ENCODE data around the gene SLC35G6. TPM values are rescaled to one million over a fixed set of nuclear protein-coding genes. Genes with fewer than 3 reads are reported as not detected.
A peak's percentile ranks its signal among the peaks of the same experiment; 100 is the strongest.

Gene SLC35G6
- polyA plus RNA-seq, 1 donor (not counting 4 experiments of a cell fraction or from before 2014, with no cell fraction given) = not detected

DNA sequence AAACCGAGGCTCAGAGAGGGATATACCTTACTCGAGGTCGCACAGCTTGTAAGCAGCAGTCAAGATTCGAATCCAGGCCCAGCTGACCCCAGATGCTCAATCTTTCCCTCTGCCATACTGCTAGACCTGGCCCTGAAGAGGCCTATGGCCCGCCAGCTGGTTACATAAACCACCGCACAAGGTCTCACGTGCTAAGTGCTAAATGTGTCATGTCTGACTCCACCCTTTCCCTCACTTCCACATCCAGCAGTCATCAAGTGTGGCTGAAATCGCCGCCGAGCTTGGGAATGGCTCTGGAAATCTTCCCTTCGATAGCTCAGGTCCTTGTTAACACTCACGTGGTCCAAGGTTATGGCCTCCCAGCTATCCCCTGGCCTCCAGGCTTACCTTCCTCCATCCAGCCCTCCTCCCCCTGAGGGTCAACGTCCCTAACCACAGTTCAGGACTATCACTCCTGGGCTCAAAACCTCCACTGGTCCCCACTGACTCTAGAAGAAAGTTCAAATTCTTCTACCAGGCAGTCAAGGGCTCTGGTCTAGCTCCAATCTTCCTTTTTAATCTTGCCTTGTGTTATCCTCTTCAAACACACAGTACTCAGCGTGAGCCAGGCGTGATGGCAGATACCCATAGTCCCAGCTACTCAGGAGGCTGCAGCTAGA is 5.4 kb upstream of the SLC35G6 start:
- peaks cover 8% of the 10 kb centered on the region for H3K9me1 ChIP-seq (ENCODE audit: control insufficient read depth, extremely low read depth, insufficient read depth, low read length)
- TF ChIP-seq, protein P1, sequence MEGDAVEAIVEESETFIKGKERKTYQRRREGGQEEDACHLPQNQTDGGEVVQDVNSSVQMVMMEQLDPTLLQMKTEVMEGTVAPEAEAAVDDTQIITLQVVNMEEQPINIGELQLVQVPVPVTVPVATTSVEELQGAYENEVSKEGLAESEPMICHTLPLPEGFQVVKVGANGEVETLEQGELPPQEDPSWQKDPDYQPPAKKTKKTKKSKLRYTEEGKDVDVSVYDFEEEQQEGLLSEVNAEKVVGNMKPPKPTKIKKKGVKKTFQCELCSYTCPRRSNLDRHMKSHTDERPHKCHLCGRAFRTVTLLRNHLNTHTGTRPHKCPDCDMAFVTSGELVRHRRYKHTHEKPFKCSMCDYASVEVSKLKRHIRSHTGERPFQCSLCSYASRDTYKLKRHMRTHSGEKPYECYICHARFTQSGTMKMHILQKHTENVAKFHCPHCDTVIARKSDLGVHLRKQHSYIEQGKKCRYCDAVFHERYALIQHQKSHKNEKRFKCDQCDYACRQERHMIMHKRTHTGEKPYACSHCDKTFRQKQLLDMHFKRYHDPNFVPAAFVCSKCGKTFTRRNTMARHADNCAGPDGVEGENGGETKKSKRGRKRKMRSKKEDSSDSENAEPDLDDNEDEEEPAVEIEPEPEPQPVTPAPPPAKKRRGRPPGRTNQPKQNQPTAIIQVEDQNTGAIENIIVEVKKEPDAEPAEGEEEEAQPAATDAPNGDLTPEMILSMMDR (optimal IDR thresholded peaks at IDR 0.05 in 1 of 3, IDR thresholded peaks at IDR 0.05 in 1 of 3, conservative IDR thresholded peaks at IDR 0.05 in 1 of 3; ENCODE audit: extremely low read depth in 1 of 3, insufficient read depth in 2 of 3, low read length in 3 of 3) = no peak
- TF ChIP-seq EZH2 (IDR thresholded peaks at IDR 0.05; ENCODE audit: low read length) = no peak
- peak overlapping the region in 2 of 3 experiments; percentile 19 to 44 for H3K4me3 ChIP-seq (ENCODE audit: control insufficient read depth in 2 of 3, extremely low read depth in 1 of 3, insufficient read depth in 2 of 3, low read depth in 1 of 3, low read length in 3 of 3)
- DNase-seq (ENCODE audit: low read depth, low spot score) (no peak), FAIRE-seq (peak; percentile 88)
- no peaks in the 10 kb centered on the region for H3K27me3 ChIP-seq (ENCODE audit: control insufficient read depth, extremely low read depth, insufficient read depth, low read length)
- peak overlapping the region; percentile 74 for H3K9ac ChIP-seq (ENCODE audit: control insufficient read depth, extremely low read depth, insufficient read depth, low read length)
- peaks cover 79% of the 10 kb centered on the region for H3K79me2 ChIP-seq (ENCODE audit: control insufficient read depth, insufficient read depth, low read length)
- peaks cover 42% of the 10 kb centered on the region for H3K4me1 ChIP-seq (ENCODE audit: control insufficient read depth, extremely low read depth, insufficient read depth, low read length)
- no peaks in the 10 kb centered on the region for H3K9me3 ChIP-seq (ENCODE audit: control insufficient read depth, low read depth, low read length)
- H2AFZ ChIP-seq (ENCODE audit: control insufficient read depth, low read length) = peak overlapping the region; percentile 8
- H4K20me1 ChIP-seq (ENCODE audit: control insufficient read depth, extremely low read depth, insufficient read depth, low read length) = peaks cover 10% of the 10 kb centered on the region
- H3K27ac ChIP-seq (ENCODE audit: control insufficient read depth, insufficient read depth, low read length) = peak overlapping the region; percentile 95
- H3K36me3 ChIP-seq (ENCODE audit: control insufficient read depth in 2 of 2, extremely low read depth in 1 of 2, insufficient read depth in 2 of 2, low read length in 2 of 2) = no peaks in the 10 kb centered on the region
- dilution Hi-C loops (cut with MboI; ENCODE audit: extremely low pct_ligation_motif_present, low sequenced_read_pairs) = no loop called here
- H3K4me2 ChIP-seq (ENCODE audit: control insufficient read depth, extremely low read depth, insufficient read depth, low read depth, low read length) = peak overlapping the region; percentile 99

DNA sequence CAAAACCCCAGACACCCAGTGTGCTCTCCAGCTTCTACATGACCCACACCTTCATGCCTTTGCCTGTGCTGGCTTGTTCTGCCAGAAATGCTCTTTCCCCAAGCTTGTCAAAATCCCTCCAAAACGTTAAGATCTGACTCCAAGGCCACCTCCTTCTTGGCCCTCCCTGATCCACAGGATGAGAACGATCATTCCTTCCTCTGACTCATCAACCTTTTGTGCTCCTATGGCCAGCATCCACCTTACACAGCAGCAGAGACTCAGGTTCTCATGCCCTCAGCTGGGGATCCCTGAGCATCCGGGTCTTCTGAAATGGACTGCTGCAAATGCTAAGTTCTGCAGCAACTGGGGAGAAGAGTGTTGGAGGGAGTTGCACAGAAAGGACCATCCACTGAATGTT is 4.8 kb upstream of the SLC35G6 start:
- H3K4me1 ChIP-seq (ENCODE audit: control insufficient read depth, extremely low read depth, insufficient read depth, low read length) = peaks cover 42% of the 10 kb centered on the region
- H3K9ac ChIP-seq (ENCODE audit: control insufficient read depth, extremely low read depth, insufficient read depth, low read length) = peak overlapping the region; percentile 75
- peak overlapping the region in 2 of 3 experiments; percentile 67 to 82 for H3K4me3 ChIP-seq (ENCODE audit: control insufficient read depth in 2 of 3, extremely low read depth in 1 of 3, insufficient read depth in 2 of 3, low read depth in 1 of 3, low read length in 3 of 3)
- H3K79me2 ChIP-seq (ENCODE audit: control insufficient read depth, insufficient read depth, low read length) = peaks cover 73% of the 10 kb centered on the region
- peak overlapping the region; percentile 99 for H3K4me2 ChIP-seq (ENCODE audit: control insufficient read depth, extremely low read depth, insufficient read depth, low read depth, low read length)
- H3K9me1 ChIP-seq (ENCODE audit: control insufficient read depth, extremely low read depth, insufficient read depth, low read length) = peaks cover 6% of the 10 kb centered on the region
- H3K9me3 ChIP-seq (ENCODE audit: control insufficient read depth, low read depth, low read length) = no peaks in the 10 kb centered on the region
- DNase-seq (ENCODE audit: low read depth, low spot score) = peak; percentile 87
- H3K27ac ChIP-seq (ENCODE audit: control insufficient read depth, insufficient read depth, low read length) = peak overlapping the region; percentile 95
- no peak for TF ChIP-seq EZH2 (IDR thresholded peaks at IDR 0.05; ENCODE audit: low read length)
- TF ChIP-seq, protein P1 (optimal IDR thresholded peaks at IDR 0.05 in 1 of 3, IDR thresholded peaks at IDR 0.05 in 1 of 3, conservative IDR thresholded peaks at IDR 0.05 in 1 of 3; ENCODE audit: extremely low read depth in 1 of 3, insufficient read depth in 2 of 3, low read length in 3 of 3) = no peak
- dilution Hi-C loops (cut with MboI; ENCODE audit: extremely low pct_ligation_motif_present, low sequenced_read_pairs) = no loop called here
- peak; percentile 99 for FAIRE-seq
- no peaks in the 10 kb centered on the region for H3K36me3 ChIP-seq (ENCODE audit: control insufficient read depth in 2 of 2, extremely low read depth in 1 of 2, insufficient read depth in 2 of 2, low read length in 2 of 2)
- no peak overlapping the region for H2AFZ ChIP-seq (ENCODE audit: control insufficient read depth, low read length)
- H3K27me3 ChIP-seq (ENCODE audit: control insufficient read depth, extremely low read depth, insufficient read depth, low read length) = no peaks in the 10 kb centered on the region
- H4K20me1 ChIP-seq (ENCODE audit: control insufficient read depth, extremely low read depth, insufficient read depth, low read length) = peaks cover 10% of the 10 kb centered on the region
